ES-I3 (cell line): ENCODE measurements around the gene ICE1.
"Not testable (repeated sequence)": the region's sequence is repeated elsewhere in the genome, so short reads cannot be mapped to it uniquely, and the experiment has no call there.

Experiments
- H3K36me3 ChIP-seq: 2 replicates; pipeline ENCODE4 v1.6.1; 2013; ENCODE audit warnings: mild to moderate bottlenecking, low read length, control low read depth, moderate library complexity; ENCODE audit not compliant: insufficient read depth
- H3K4me1 ChIP-seq: 2 replicates; pipeline ENCODE4 v1.6.1; 2013; ENCODE audit warnings: mild to moderate bottlenecking, control low read depth, low read length; ENCODE audit not compliant: insufficient read depth
- H3K9ac ChIP-seq: 2 replicates; pipeline ENCODE4 v1.6.1; 2013; ENCODE audit warnings: low read depth, mild to moderate bottlenecking, low read length, moderate library complexity
- H3K9me3 ChIP-seq: 2 replicates; pipeline ENCODE4 v1.6.1; 2013; ENCODE audit warnings: mild to moderate bottlenecking, low read length, moderate library complexity; ENCODE audit not compliant: control insufficient read depth, insufficient read depth

The ICE1 gene

DNA sequence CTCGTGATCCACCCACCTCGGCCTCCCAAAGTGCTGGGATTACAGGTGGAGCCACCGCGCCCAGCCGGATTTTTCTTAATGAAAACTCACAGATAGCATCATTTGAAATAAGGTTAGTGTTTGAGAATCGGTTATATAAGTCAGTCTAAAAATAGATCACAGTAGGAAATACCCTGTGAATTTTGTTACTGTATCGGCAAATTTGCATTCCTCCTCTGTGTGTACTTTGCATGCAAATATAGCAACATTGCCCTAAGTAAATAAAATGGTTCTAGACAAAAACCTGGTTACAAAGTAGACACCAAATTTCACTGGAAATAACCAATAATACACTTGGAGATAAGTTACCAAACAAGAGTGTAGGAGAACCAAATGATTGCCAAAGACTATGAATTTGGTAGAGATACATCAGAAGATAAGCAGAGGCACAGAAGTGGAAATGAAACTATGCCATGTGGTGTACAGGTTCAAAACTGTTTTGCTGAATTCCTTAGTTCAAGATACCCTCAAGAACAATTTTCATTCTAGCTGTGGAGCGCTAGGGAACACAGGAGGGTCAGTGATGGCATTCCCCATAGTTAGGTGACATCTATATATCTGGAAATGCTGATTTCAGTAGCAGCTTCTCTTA, 58.1 kb downstream of the ICE1 start:
- Histone ChIP-seq H3K9me3 (no peaks in the 10 kb centered on the region), H3K4me1 (peaks cover 5% of the 10 kb centered on the region; the same call in 1 of the 2 replicates), H3K36me3 (peaks cover 7% of the 10 kb centered on the region), H3K9ac (no peak overlapping the region)

- H3K9ac ChIP-seq = no peak overlapping the region
- peaks cover 5% of the 10 kb centered on the region; the same call in 1 of the 2 replicates for H3K4me1 ChIP-seq
- no peaks in the 10 kb centered on the region for H3K9me3 ChIP-seq
- H3K36me3 ChIP-seq = peaks cover 7% of the 10 kb centered on the region
Observed at GRCh38 chr5:5481206-5481605, 58.7 kb downstream of the ICE1 start.

DNA sequence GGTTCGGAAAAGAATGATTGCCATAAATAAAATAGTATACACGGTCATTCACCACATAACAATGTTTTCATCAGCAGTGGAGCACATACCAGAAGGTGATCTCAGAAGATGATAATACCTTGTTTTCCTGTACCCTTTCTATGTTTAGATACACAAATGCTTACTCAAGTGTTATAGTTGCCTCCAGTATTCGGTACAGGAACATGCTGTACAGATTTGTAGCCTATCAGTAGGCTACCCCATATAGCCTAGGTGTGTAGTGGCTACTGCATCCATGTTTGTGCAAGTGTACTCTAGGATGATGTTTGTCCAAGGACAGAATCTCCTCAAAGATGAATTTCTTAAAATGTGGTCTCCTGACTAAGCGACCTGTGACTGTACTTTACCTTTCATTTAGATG, 59.2 kb downstream of the ICE1 start:
- peaks cover 4% of the 10 kb centered on the region for H3K36me3 ChIP-seq
- peaks cover 5% of the 10 kb centered on the region; the same call in 1 of the 2 replicates for H3K4me1 ChIP-seq
- no peak overlapping the region for H3K9ac ChIP-seq
- H3K9me3 ChIP-seq = no peaks in the 10 kb centered on the region

- 0 out of 2 replicates have a peak, but pooled peaks cover 3% of the 10 kb centered on the region for H3K36me3 ChIP-seq
- no peaks in the 10 kb centered on the region for H3K9me3 ChIP-seq
- H3K9ac ChIP-seq = no peak overlapping the region
- peaks cover 5% of the 10 kb centered on the region; the same call in 1 of the 2 replicates for H3K4me1 ChIP-seq
Observed at GRCh38 chr5:5483350-5483749, 60.9 kb downstream of the ICE1 start.

GRCh38 chr5:5483880-5484598, 61.6 kb downstream of the ICE1 start:
- Histone ChIP-seq H3K36me3 (0 out of 2 replicates have a peak, but pooled peaks cover 3% of the 10 kb centered on the region), H3K9me3 (no peaks in the 10 kb centered on the region), H3K4me1 (peaks cover 5% of the 10 kb centered on the region; the same call in 1 of the 2 replicates), H3K9ac (no peak overlapping the region)

DNA sequence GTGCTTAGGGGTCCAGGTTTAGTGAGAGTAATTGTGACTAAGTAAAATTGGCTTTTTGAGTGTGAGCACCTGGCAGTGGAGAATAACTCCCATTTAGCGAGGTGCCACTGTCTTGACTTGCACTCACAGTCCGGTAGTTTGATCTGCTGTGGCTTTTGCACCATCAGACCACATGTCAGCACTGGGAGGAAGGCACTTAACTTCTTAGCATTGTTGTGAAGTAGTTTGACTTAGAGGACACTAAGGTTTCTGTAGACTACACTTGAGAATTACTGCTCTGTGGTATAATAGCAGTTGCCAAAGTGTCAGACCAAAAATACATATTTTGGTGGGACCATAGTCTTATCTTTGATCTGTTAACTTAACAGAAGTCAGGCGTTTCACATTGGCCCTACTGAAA, 63.6 kb downstream of the ICE1 start:
- Histone ChIP-seq H3K9me3 (no peaks in the 10 kb centered on the region), H3K9ac (no peak overlapping the region), H3K36me3 (no peaks in the 10 kb centered on the region), H3K4me1 (peaks cover 5% of the 10 kb centered on the region; the same call in 1 of the 2 replicates)

GRCh38 chr5:5487585-5488360, 65.3 kb downstream of the ICE1 start:
- H3K9me3 ChIP-seq = no peaks in the 10 kb centered on the region
- H3K4me1 ChIP-seq = peaks cover 5% of the 10 kb centered on the region; the same call in 1 of the 2 replicates
- H3K9ac ChIP-seq = no peak overlapping the region
- no peaks in the 10 kb centered on the region for H3K36me3 ChIP-seq

- Histone ChIP-seq H3K9me3 (no peaks in the 10 kb centered on the region), H3K4me1 (no peaks in the 10 kb centered on the region; the same call in 1 of the 2 replicates)
Observed at GRCh38 chr5:5490774-5491347, 68.4 kb downstream of the ICE1 start.

DNA sequence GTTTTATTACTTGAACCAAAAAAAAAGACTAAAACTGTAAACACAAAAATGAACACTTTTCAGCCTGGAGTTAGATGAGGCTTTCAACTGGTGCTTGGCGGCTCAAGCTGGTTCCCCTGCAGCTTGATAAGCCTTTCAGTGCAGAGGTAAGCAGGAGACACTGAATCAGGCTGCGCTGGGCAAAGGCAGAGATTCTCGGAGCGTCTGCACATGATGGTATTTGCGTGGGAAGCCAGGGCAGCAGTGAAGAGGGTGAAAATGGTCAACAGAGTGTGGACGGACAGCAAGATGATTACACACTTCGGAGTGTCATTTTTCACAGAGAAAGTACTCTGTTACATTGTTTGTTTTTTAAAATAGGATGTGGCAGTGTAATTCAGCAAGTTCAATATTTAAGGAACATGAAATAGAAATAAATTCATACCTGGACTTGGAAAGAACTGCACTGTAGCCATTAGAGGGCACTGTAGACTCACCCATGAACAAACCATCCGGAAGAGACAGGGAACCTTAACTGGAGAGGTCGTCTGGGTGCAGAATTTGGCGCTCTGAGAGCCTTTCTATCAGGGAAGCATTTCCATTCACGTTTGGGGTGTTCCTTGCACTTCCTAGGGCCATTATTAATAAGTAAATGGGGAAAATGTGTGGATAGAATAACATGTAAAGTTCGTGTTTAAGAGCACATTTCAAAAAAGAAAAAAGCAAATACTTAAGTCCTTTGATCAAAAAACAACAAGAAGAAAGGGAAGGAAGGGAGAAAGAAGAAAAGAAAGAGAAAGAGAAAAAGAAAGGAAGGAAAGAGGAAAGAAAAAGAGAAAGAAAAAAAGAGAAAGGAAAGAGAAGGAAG, 69.8 kb downstream of the ICE1 start:
- H3K4me1 ChIP-seq = peaks cover 4% of the 10 kb centered on the region
- H3K36me3 ChIP-seq = no peaks in the 10 kb centered on the region
- no peak overlapping the region for H3K9ac ChIP-seq
- H3K9me3 ChIP-seq = no peaks in the 10 kb centered on the region

More at GRCh38 chr5:5490774-5491347, 68.4 kb downstream of the ICE1 start:
- H3K9ac ChIP-seq = no peak overlapping the region
- H3K36me3 ChIP-seq = no peaks in the 10 kb centered on the region

GRCh38 chr5:5492934-5493271, 70.4 kb downstream of the ICE1 start:
- not testable (repeated sequence) for H3K4me1 ChIP-seq, H3K9ac ChIP-seq, H3K9me3 ChIP-seq, H3K36me3 ChIP-seq

GRCh38 chr5:5494489-5495402, 72.3 kb downstream of the ICE1 start:
- Histone ChIP-seq H3K9me3 (no peaks in the 10 kb centered on the region), H3K4me1 (peaks cover 4% of the 10 kb centered on the region), H3K9ac (no peak overlapping the region; the same call in 1 of the 2 replicates), H3K36me3 (no peaks in the 10 kb centered on the region)

DNA sequence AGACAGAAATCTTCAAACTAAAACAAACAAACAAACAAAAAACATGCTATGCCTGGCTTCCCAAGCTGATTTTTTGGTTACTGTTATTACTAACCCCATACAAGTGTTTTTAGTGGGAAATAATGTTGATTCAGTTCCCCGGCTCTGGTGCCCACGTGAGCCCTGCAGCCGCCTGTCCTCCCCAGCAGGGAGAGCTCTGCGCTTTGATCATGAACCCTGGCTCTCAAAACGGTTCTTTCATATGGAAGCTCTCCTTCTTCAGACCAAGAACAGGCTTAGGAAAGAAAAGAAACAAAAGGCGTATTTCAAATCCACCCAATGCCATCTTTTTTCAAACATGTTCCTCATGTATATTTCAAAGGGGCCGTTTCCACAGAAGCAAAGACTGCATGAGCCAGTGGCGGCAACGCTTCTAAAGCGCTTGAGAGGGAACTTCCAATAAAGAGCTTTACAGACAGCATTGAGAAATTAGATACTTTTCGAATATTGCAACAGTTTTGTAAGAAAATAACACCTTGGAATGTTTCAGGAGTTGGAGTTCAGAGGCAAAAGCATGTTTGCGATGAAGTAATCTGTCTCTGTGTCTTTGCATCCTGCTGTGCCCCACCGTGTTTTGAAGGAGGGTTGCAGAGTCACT, 74.8 kb downstream of the ICE1 start:
- Histone ChIP-seq H3K4me1 (peaks cover 4% of the 10 kb centered on the region), H3K36me3 (no peaks in the 10 kb centered on the region), H3K9ac (no peak overlapping the region), H3K9me3 (no peaks in the 10 kb centered on the region)
